ENCODE measurements around the gene TMPRSS13.
"Not testable (repeated sequence)": the region's sequence is repeated elsewhere in the genome, so short reads cannot be mapped to it uniquely, and the experiment has no call there.

TMPRSS13 gene

DNA sequence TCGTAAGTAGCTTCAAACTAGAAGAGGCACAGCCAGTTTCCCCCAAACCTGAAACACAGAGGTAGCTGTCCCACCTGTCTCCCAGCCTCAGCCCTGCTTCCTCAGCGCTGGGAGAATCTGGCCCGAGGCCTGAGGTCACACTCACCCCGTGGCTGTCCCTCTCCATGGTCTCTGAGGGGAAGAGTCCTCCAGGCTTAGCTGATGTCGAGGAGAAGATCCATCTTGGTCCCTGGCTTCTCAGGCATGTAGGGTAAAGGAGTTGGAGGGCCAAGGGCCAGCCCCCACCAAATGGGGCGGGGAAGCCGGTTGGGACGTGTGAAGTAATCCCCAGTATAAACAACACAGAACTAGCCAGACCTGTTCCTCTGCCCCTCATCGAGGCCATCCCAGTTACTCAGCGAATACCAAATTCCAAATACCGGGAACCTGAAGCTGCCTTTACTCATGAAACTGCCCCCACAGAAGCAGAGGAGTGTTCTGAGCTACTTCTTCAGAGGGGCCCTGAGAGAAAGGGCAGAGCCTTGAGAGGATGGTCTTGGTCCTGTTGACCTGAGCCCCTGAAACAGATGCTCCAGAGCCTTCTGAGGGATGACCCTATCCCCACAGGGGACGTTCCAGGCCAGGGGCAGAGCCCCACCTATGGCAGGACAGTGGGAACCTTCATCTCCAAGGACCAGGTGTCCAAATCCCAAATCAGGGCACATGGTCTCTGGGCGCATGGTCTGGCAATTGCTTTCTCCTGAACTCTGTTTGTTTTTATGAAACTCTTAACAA lies at the start of gene TMPRSS13:
TMPRSS13 (minus strand) TSS at position 261 of the 774 bp plus-strand sequence; CDS start at position 166, 95 bp downstream.
- no peak for DNase-seq (ENCODE audit: low spot score)

GRCh38 chr11:117978991-117979390 lies 49.8 kb upstream of the TMPRSS13 start:
- DNase-seq (ENCODE audit: low spot score): no peak

DNA sequence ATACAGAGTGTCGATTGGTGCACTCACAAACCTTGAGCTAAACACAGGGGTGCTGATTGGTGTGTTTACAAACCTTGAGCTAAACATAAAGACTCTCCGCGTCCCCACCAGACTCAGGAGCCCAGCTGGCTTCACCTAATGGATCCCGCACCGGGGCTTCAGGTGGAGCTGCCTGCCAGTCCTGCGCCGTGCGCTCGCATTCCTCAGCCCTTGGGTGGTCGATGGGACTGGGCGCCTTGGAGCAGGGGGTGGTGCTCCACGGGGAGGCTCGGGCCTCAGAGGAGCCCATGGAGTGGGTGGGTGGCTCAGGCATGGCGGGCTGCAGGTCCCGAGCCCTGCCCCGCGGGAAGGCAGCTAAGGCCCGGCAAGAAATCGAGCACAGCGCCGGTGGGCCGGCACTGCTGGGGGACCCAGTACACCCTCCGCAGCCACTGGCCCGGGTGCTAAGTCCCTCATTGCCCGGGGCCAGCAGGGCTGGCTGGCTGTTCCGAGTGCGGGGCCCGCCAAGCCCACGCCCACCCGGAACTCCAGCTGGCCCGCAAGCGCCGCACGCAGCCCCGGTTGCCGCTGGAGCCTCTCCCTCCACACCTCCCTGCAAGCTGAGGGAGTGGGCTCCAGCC lies 49.2 kb upstream of the TMPRSS13 start:
- not testable (repeated sequence) for DNase-seq (ENCODE audit: low spot score)

DNA sequence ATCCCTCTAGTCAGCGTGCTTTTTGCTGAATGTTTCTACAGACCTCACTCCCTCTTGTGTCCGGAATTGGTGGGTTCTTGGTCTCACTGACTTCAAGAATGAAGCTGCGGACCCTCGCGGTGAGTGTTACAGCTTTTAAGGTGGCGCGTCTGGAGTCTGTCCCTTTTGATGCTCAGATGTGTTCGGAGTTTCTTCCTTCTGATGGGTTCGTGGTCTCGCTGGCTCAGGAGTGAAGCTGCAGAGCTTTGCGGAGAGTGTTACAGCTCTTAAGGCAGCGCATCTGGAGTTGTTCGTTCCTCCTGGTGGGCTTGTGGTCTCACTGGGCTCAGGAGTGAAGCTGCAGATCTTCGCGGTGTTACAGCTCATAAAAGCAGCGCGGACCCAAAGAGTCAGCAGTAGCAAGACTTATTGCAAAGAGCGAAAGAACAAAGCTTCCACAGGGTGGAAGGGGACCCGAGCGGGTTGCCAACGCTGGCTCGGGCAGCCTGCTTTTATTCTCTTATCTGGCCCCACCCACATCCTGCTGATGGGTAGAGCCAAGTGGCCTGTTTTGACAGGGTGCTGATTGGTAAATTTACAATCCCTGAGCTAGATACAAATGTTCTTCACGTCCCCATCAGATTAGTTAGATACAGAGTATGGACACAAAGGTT lies 48.5 kb upstream of the TMPRSS13 start:
- DNase-seq (ENCODE audit: low spot score): not testable (repeated sequence)

- no peak for DNase-seq (ENCODE audit: low spot score)
Measured at GRCh38 chr11:117977029-117977428, 47.8 kb upstream of the TMPRSS13 start.

GRCh38 chr11:117976445-117976844 lies 47.2 kb upstream of the TMPRSS13 start:
- DNase-seq (ENCODE audit: low spot score): no peak

DNA sequence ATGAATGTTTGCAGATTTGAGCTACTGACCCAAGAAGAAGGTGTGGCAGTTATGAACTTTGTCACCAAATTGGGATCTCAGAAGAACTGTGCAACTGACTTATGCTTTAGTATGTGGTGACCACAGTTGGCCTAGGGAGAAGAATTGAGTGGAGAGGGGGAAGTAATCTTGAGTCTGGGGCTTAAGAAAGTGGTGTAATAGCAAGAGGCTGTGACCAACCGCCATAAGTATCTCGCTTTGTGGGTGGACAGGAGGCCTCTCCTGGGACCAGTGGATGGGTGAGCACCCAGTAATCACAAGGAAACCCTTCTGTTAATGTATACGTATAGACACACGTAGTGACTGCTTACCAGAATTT lies 44.3 kb upstream of the TMPRSS13 start:
- DNase-seq (ENCODE audit: low spot score): no peak

DNA sequence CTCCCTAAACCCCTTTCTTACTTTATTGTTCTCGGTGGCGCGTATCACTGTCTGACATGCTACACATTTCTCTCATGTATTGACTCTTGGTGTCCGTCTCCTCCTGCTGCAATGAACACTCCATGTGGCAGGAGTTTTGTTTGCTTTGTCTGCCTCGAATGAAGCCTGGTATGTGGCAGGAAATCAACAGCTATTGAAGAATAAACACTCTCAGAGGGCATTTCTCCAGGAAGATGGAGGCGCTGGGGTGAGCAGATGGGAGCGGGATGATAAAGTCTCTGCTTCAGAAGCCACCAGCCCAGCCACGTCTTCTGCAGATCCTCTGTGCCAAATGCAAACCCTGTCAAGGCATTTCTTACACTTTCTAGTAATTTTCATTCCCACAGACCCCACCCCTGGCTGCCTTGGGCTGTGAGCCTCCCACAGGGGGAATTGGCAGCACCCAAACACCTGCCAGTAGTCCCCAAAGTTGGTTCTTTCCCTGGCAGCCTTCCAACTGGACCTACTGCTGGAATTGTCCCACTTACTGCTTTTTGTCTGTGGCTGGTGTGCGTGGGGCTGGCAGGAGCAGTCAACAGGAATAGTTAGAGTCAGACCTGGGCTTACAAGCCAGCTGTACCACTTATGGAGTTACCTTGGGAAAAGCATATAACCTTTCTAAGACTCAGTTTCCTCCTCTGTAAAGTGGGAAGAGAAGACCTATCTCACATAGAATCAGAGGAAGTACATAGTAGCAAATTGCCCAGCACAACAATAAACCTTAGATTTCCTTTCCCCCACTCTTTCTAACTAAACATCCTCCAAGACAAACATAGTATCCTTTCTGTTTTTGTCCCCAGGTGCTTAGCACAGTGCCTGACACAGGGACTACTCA lies 43.7 kb upstream of the TMPRSS13 start:
- no peak for DNase-seq (ENCODE audit: low spot score)

GRCh38 chr11:117972044-117972443 lies 42.8 kb upstream of the TMPRSS13 start:
- DNase-seq (ENCODE audit: low spot score): no peak

- no peak for DNase-seq (ENCODE audit: low spot score)
Measured at GRCh38 chr11:117970400-117971024, 41.3 kb upstream of the TMPRSS13 start.

GRCh38 chr11:117969160-117969991 lies 40.2 kb upstream of the TMPRSS13 start:
- no peak for DNase-seq (ENCODE audit: low spot score)

DNA sequence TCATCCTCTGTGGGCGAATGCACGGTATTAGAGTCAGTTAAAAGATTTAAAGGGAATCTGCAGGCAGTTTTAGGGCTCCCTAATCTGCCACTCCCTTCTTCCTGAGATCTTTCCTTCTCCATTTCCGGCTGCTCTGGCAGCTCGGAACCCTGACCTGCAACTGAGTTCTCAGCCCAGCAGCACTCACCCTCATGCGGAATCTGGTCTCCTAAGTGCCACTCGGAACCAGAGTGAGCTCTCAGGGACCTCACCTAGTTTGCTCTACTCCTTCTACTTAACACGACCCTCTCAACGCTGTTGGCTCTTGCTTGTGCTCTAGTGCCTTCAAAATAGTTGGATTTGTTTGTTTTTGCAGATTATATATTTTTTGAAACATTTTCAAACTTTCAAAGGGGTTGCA lies 37.7 kb upstream of the TMPRSS13 start:
- DNase-seq (ENCODE audit: low spot score): no peak

DNA sequence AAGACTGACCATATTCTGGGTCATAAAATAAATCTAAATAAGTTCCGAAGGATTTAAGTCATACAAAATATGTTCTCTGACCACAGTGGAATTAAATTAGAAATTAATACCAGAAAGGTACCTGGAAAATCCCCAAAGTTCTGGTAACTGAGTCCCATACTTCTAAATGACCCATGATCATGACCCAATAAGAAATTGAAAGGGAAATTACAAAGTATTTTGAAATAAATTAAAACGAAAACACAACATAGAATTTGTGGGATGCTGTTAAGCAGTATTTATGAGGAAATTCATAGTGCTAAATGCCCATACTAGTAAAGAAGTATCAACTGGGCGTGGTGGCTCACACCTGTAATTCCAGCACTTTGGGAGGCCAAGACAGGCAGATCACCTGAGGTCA lies 33.6 kb upstream of the TMPRSS13 start:
- DNase-seq (ENCODE audit: low spot score): no peak

GRCh38 chr11:117961896-117962295 lies 32.7 kb upstream of the TMPRSS13 start:
- DNase-seq (ENCODE audit: low spot score): no peak

DNA sequence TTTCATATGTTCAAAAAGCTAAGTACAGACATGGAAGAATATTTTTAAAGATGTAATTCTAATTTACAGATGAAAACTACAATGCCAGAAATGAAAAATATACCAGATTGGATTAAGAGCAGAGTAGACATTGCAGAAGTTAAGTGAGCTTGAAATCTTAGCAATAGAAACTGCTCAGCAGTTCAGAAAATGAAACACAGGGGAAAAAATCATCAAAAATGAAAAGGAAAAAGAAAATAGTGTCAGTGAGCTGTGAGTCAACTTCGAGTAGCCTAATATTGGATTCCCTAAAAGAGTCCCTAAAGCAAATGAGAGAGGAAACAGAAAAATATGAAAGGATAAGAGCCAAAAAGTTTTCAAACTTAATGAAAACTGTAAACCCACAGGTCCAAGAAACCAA lies 31.2 kb upstream of the TMPRSS13 start:
- no peak for DNase-seq (ENCODE audit: low spot score)

- no peak for DNase-seq (ENCODE audit: low spot score)
Measured at GRCh38 chr11:117959438-117960149, 30.4 kb upstream of the TMPRSS13 start.

- no peak for DNase-seq (ENCODE audit: low spot score)
Measured at GRCh38 chr11:117958949-117959348, 29.7 kb upstream of the TMPRSS13 start.

- no peak for DNase-seq (ENCODE audit: low spot score)
Measured at GRCh38 chr11:117953024-117953671, 23.9 kb upstream of the TMPRSS13 start.
